ENCODE data around the gene EPDR1. TPM values are rescaled to one million over a fixed set of nuclear protein-coding genes. Genes with fewer than 3 reads are reported as not detected.

The EPDR1 gene
- total RNA-seq: 6.0 and 13.0 TPM in 2 replicates

GRCh38 chr7:37920305-37920848, at the start of gene EPDR1:
Gene EPDR1 (plus strand): TSS chr7:37920640. CDS start chr7:37920940, 300 bp downstream.

GRCh38 chr7:37916673-37917660, 3.5 kb upstream of the EPDR1 start, which contains the start of gene SFRP4:
Gene SFRP4 (minus strand): TSS chr7:37916817. CDS start chr7:37916537, 280 bp downstream.

Other genes with a start within 250 kb of the EPDR1 start
- not detected in 2 replicates for gene GPR141, start 236.9 kb upstream of the EPDR1 start, total RNA-seq
- not detected in 2 replicates for gene NME8, start 72.0 kb upstream of the EPDR1 start, total RNA-seq
- gene SFRP4, start 3.8 kb upstream of the EPDR1 start, total RNA-seq: 0.32 and 1.5 TPM in 2 replicates

All from bronchial smooth muscle cell (primary cell).